Pulmonary artery endothelial cell (primary cell): ENCODE measurements around the gene ZCCHC7. TPM values are rescaled to one million over a fixed set of nuclear protein-coding genes. Genes with fewer than 3 reads are reported as not detected.

Source experiments
- DNase-seq: peaks from one replicate; pipeline ENCODE4 v3.0.0-alpha.2; 2011; ENCODE audit warnings: low read depth, low spot score
- total RNA-seq: library from RNA; depleted of rRNA; stranded (reverse); fragments of >200 nt; gene quantifications from 2 replicates; pipeline ENCODE4 v1.2.3, GENCODE V29; 2014

Gene ZCCHC7
- total RNA-seq, 1 donor from 2014 or later, result 13.8 TPM

DNA sequence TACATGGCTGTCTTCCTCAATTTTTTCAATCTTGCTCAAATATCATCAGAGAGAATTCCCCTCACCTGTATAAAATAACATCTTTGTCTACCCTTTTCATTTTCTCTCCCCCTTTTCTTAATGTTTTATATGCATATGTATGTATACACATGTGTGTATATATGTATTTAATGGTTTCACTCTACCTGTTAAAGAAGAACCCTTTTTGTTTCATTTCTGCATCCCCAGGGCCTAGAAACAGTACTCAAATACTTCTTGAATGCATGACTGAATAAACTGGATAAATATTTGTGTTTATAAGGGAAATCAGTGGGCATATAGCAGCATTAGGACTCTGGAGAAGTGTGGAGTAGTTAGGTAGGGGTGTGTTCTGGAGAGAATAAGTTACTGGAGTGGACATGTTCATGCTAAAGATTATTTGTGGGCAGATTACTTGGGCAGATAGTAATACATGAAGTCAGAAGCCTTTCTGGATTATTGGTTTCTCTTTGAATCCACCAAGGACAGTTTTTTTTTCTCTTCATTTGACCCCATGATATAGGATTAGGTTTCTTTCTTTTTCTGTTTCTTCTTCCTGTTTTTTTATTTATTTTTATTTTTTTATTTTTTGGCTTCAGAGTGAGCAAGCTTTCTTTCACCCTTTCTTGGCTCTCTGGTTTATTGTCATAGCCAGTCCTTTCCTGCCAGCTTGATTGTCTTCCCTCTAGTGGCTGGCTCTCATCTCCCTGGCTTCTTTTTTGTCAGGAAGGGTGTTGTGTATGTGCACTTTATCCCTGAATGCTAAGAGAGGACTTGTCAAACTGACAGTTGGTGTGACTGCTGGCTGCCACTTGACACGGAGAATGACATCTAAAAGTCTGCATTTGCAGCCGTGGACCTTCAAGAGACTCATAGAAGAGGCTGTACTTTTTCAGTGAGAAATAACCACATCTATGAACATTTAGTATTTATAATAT, 89.3 kb downstream of the ZCCHC7 start:
- DNase-seq, result no peak

DNA sequence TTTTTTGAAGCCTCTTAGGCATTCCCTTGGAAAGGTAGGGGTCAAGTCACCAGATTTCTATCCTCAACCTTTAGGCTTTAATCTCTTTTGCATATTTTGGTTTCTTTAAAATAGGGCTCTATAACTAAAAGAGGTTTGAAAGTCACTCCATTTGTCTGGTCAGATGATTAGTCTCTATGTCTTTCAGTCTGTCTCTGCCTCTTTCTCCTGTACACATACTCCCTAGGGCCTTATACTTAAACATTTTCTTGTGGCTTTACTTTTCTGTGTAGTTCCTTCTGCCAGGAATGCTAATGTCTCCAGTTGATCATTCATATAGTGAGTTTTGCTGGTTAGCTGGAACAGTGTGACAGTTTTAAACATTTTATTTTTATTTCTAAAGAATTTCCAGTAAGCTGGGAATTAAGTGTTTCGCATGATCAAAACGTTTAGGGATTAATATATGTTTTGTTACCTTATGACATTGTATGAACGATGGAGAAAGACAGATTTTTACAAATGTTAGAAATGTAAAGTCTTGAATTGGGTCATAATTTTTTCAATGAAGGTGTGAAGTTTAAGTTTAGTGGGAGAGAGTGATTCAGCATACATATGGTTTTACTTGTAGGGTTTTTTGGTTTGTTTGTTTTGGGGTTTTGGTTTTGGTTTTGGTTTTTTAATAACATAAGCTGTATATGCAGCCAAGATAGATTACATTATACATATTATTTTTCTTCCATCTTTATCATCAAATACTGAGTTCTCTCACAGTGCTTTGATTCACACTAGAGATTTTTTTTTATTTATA, 90.6 kb downstream of the ZCCHC7 start:
- DNase-seq, result no peak

DNA sequence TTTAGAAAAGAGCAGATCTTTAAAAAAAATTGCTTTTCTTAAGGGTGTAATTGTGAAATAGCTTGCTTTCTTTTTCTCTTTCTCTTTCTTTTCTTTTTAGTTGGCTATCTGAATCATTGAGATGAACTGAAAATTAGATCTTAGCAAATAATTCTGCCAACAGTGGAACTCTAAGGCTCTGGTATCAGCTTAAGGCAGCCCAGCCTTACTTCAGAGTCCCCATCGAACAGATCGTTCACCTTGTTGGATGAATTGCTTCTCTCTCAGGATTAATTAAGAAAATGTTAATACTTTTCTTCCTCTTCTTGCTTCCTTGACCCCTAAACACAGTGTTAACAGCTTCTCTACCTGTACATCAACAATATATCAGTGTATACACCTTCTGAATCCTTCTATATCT, 92.1 kb downstream of the ZCCHC7 start:
- no peak for DNase-seq

- no peak for DNase-seq
Observed at GRCh38 chr9:37215381-37215780, 95.0 kb downstream of the ZCCHC7 start.

DNA sequence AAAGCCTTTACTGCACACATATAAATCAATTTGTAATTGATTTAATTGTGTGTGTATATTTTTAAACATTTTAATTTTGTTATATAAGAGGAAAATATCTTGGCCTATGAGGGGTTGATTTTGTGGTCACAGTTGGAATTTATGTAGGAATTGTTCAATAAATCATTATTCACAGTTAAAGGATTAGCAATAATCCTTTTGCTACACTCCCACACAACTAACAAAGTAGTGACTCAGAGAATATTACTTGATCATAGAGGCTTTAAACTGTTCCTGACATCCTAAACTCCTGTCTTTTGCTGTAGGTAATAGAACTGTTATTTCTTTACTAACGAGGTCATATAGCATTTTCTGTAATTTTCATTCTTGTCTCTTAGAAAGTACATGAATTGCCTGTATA, 95.5 kb downstream of the ZCCHC7 start:
- no peak for DNase-seq

- DNase-seq, result no peak
Observed at GRCh38 chr9:37217161-37217560, 96.8 kb downstream of the ZCCHC7 start.

DNA sequence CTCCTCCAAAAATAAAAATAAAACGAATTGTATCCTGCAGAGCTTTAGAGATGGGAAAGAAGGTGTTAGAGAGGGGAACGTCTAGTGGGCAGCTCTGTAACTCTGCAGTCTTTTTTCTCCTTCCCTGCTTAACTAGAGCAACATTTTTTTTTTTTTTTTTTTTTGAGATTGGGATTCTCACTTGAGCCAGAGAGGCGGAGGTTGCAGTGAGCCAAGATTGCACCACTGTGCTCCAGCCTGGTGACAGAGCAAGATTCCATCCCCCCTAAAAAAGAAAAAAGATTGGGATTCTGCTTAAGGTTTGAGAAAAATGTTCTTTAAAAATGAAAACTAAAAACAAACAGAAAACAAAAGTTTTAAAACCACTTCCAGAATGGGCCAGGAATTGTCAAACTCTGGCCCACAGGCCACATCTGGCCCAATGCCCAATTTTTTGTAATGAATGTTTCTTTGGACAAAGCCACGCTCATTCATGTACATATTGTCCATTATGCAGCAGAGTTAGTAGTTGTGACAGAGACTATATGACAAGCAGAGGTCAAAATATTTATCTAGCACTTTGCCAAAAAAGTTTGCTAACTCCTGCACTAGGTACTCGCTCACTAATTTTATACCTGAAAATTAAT, 98.5 kb downstream of the ZCCHC7 start:
- no peak for DNase-seq

- DNase-seq, result no peak
Observed at GRCh38 chr9:37220971-37221370, 100.6 kb downstream of the ZCCHC7 start.

- no peak for DNase-seq
Observed at GRCh38 chr9:37221489-37222106, 101.2 kb downstream of the ZCCHC7 start.

DNA sequence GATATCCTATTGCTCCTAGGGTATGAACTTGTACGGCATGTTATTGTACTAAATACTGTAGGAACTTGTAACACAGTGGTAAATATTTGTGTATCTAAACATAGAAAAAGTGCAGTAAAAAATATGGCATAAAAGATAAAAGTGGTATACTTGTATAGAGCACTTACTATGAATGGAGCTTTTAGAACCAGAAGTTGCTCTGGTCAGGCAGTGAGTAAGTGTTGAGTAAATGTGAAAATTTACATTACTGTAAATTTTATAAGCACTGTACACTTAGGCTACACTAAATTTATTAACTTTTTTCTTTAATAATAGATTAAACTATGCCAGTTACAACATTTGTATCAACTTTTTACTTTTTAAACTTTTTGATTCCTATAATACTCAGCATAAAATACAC, 109.1 kb downstream of the ZCCHC7 start:
- DNase-seq, result no peak

- DNase-seq, result peak; percentile 8
Observed at GRCh38 chr9:37229882-37230482, 109.6 kb downstream of the ZCCHC7 start.

DNA sequence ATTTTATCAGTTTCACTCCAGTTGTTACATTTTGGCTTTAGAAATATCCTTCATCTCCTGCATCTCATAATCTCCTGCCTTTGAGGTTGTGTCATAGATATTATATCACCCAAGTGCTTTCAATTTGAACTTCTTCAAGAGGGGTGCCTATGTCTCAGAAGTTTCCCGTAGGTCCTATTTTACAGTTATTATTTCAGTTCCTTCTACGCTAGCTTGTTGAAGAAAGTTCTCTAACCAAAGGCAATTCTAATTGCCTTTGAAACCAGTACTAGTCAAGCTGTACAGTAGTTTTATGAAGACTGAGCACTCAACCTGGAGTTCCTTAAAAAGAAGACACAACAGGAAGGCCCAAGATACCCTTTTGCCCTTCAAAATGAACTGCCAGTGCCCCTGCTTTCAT, 116.4 kb downstream of the ZCCHC7 start:
- no peak for DNase-seq

DNA sequence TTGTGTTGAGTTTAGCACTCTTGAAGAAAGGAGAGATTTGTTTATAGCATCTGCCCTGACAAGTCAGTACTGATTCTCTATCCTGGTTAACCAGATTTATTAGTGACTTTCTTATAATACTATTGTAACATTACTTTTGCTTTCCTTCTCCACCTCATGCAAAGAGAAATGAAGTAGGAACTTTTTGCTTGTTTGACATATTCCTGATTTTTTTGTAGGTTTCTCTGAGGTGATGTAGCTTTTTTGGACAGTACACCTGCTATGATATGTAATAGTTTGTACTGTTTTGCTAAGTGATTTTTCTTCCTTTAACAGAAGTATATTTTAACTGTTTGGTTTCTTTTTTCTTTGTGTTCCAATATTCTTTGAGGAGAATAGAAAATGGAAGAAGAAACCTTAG, 117.7 kb downstream of the ZCCHC7 start:
- DNase-seq, result no peak

- DNase-seq, result no peak
Observed at GRCh38 chr9:37239224-37239859, 119.0 kb downstream of the ZCCHC7 start.

- DNase-seq, result no peak
Observed at GRCh38 chr9:37239921-37240320, 119.5 kb downstream of the ZCCHC7 start.

DNA sequence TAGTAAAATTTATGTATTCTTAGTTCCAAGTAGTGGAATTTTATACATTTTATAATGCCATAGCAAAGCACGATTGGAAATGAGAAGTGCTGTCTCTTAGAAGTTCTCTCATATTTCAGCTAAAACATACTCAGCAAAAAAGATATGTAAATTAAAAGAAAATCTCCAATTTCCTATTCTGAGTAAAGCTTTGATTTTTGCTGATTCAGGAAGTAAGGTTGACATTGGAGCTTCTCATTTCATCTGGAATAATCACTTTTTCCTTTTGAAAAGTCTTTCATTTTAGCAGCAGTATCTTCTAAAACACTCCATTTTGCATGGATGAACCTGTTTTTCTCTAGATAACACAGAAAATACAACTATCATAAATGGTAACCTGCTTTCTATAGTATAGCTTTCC, 121.0 kb downstream of the ZCCHC7 start:
- no peak for DNase-seq

GRCh38 chr9:37242089-37242488, 121.7 kb downstream of the ZCCHC7 start:
- DNase-seq, result no peak

DNA sequence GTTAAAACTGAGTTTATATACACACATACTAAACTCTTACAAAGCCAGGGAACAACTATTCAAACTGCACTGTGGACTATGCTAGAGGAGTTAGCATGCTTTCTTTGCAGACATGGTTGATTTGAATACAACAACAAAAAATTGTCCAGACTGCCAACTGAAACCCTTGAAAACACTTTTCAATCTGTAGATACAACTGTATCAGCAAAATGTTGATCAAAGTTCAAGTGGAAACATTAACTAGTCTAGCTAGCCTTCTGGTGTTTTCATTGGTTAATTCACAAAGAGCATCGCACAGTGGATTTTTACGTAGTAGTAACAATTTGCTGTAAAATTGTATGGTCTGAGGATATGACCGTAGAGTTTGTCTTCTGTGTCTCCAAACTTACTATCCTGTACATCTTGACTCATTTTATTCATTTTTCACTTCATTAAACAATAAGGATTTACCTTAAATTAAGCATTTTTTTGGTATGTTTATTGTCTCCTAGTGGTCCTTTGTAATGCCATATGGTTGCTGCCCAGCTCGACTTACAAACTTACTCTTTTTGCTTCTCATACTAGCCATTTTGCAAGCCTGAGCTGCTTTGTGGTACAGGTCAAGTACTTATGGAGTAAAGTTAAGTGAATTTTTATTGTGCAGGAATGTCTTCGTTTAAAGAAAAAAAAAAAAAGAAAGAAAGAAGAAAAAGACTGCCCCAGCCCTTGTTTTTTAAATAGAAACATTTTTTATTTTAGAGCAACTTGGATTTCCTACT, 123.4 kb downstream of the ZCCHC7 start:
- no peak for DNase-seq

DNA sequence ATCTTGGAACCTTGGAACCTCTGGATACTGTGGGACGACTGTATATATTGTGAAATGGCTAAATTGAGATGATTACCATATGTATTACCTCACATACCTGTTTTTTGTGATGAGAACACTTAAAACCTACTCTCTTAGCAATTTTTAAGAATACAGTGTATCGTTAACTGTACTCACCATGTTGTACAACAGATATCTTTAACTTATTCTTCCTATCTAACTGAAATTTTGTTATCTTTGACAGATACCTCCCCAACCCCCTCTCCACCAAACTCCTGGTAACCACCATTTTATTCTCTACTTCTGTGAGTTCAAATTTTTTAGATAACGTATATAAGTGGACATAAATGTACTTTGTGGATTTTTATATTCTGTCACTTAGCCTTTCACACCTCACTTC, 126.5 kb downstream of the ZCCHC7 start:
- no peak for DNase-seq

DNA sequence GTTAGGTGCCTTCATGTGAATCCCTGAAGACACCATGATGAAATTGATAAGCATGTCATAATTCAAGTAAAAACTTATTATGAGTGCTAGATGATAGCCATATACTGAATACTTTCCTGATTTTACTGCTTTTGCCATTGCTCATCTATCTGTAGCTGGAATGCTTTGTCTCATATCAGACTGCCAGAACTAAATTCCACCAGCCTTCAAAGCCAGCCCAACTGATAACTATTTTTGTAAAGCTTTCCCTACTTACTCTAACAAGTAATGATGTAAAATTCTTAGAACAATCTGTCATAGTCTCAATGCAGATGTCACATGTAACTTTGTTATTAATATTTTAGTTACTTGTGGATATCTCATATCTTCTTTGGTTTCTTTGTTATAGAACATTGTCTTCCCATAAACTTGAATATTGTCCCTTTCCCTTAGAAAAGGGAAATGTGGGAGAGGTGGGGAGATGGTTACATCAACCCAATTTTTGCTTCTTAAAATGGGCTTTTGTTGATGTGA, 128.3 kb downstream of the ZCCHC7 start:
- no peak for DNase-seq
